Measurements from ENCODE around the gene ABHD16B.
"Not testable (repeated sequence)": the region's sequence is repeated elsewhere in the genome, so short reads cannot be mapped to it uniquely, and the experiment has no call there.

Gene ABHD16B

DNA sequence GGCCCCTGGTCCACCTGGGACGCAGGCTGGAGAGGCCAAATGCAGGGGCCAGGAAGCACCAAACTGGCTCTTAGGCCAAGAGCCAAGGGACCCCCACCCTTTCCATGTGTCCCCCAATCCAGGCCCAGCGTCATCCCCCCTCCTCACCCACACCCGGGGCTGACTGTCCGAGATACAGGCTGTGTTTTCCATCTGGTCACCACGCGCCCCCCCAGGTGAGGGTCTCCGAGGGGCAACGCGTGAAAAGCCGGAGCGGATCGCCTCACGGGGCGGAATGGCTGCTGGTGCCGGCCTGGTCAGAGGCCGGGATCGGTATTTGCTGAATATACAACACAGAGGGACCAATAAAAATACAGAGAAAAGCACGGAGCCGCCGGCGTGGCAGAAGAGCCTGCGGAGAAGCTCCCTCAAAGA is 5.2 kb upstream of the ABHD16B start:
- no peak for DNase-seq

DNA sequence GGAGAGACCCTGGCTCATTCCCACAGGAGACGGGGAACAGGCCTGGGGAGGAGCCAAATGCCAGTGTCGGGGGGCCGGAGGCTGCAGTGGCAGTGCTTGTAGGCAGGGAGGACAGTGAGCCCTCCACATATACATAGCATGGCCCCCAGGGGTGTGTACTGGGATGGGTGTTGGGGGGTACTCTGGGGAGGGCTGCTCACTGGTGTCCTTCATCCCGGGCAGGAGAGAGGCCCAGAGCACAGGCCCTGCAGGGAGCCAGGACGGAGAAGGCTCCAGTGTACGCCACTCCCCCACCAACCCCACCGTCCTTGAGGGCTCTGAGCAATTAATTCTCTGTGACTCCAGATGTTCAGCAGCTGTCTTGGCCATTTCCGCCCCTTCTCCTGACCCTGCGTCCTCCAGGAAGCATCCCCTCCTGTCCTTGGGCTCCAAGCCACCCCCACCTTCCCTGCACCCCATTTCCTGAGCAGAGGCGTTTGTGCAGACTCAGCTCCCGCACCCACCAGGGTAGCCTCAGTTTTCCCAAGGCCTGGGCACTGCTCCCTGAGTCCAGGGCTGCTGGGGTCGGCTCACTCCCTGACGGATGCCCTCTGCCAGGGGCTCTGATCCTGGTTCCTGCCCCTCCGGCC is 3.4 kb upstream of the ABHD16B start:
- DNase-seq: no peak

DNA sequence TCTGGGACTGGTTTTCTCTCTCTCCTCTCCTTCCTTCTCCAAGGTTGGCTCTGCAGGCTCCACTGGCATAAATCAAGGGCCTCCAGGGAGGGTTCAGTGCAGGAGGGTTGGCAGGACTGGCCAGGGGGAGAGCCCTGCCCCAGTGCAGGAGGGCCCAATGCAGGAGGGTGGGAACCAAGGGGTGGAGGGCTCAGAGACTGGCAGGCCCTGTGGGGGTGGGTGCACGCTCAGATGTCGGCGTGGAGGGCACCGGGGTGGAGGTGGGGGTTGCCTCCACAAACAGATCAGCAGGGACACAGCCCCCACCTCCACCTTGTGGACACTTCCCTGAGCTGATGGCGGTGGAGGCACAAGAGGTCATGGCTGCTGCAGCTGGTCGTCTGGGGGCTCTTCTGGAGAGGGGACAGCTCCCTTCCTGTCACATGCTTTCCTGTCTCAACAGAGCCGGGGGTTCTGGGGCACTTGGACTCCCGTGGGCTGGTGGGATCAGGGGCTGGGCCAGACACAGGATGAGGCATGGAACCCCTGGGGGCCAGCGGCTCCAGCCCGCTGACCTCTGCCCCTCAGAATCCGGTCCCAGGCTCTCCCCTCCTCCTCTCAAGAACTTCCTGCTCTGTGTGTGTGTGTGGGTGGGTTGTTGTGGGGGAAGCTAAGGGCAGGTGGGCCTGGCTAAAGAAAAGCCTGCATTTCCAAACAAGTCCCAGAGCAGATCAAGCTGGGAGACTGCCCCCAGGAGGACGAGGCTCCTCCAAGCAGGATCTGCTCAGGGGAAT is 2.7 kb upstream of the ABHD16B start:
- DNase-seq: no peak

DNA sequence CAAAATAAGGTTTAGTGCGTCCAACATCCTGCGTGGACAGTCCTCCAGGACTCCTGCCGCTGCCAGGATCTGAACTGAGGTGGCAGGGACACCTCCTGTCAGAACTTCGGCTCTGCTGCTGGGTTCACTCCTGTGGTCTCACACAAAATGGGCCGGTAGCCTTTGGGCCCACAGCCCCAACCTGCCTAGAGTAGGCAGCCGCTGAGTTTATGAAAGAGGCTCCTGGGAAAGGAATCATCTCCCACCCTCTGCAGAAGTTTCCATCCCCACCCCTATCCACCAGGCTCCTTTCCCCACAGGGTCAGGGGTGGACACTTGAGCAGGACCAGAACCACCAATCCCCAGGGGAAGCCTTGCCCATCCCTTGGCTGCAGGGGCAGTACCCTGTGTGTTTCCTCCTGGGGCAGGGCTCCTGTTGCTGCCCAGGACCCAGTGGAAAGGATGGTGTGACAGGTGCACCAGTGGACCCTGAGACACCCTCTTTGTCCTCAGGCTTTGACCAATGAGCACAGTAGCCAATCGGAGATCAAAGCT is 2.1 kb upstream of the ABHD16B start:
- DNase-seq: no peak

DNA sequence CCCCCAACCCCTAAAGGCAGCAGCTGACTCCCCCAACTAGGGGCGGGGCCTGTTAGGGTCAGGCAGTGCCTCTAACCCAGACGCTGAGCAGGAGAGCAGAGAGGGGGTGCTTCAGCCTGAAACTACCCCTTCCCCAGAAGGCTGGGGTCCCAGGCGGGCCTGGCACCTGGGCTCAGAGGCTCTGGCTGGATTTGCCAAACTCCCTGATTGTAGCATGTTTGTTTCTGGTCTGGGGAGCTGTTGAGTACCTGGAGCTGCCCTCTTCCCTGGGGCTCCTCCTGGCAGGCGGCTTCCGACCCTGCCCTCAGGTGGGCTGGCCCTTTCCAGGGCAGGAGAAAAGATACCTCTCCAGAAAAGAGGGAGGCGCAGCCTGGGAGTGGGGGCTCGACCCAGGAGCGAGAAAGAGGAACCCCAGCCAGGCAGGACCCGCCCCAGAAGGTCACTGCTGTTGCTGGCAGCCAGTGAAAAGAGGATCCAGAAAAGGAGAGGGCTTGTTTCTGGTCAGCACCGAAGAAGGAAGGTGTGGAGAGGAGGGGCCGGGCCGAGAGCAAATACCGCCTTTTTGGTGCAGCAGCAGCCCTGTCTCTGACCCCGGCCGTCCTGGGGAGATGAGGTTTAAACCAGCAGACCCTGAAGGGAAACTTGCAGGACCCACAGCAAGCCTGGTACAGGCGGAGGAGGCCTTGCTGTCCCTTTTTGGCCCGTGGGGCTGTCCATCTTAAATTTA is 810 bp upstream of the ABHD16B start:
- DNase-seq: peak in 1 of 2 donors; percentile 27

DNA sequence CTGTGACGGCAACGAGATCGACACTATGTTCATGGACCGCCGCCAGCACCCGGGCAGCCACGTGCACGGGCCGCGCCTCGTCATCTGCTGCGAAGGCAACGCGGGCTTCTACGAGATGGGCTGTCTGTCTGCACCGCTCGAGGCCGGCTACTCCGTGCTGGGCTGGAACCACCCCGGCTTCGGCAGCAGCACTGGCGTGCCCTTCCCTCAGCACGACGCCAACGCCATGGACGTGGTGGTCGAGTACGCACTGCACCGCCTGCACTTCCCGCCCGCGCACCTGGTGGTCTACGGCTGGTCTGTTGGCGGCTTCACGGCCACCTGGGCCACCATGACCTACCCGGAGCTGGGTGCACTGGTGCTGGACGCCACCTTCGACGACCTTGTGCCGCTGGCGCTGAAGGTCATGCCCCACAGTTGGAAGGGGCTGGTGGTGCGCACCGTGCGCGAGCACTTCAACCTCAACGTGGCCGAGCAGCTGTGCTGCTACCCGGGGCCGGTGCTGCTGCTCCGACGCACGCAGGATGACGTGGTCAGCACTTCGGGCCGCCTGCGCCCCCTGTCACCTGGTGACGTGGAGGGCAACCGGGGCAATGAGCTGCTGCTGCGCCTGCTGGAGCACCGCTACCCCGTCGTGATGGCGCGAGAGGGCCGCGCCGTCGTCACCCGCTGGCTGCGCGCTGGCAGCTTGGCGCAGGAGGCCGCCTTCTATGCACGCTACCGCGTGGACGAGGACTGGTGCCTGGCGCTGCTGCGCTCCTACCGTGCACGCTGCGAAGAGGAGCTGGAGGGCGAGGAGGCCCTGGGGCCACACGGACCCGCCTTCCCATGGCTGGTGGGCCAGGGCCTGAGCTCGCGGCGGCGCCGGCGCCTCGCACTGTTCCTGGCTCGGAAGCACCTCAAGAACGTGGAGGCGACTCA is 943 bp downstream of the ABHD16B start:
- no peak for DNase-seq

DNA sequence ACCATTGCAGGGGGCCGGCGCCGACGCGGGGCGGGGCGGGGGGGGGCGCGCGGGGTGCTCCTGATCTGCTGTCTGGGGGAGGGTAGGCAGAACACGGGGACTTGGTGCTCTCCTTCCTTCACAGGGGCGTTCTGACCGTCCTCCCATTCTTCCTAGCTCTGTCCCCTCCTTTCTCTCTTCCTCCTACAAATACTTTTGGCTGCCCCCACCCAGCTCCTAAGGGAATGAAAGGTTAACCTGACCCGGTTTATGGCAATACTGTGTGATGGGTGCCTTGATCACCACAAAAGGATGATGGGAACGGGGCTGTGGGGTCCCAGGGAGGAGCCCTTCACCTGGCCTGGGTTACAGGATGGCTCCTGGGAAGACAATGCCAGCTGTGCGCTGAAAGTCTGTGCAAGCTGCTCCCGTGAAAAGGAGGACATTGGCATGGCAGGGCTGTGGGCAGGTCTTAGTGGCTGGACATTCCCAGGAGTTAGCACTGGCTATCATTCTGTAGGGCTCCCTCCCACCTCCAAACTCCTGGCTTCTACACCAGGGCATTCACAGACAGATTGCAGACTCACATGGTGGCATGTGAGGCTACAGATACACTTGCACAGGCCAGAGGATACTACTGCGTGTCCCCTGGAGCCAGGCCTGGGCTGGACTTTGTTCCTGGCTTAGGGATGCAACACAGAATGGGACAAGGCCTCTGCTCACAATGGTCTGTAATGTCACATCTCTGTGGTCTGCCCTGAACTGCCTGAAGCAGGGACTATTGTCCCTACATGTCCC is 1.9 kb downstream of the ABHD16B start:
- no peak for DNase-seq

DNA sequence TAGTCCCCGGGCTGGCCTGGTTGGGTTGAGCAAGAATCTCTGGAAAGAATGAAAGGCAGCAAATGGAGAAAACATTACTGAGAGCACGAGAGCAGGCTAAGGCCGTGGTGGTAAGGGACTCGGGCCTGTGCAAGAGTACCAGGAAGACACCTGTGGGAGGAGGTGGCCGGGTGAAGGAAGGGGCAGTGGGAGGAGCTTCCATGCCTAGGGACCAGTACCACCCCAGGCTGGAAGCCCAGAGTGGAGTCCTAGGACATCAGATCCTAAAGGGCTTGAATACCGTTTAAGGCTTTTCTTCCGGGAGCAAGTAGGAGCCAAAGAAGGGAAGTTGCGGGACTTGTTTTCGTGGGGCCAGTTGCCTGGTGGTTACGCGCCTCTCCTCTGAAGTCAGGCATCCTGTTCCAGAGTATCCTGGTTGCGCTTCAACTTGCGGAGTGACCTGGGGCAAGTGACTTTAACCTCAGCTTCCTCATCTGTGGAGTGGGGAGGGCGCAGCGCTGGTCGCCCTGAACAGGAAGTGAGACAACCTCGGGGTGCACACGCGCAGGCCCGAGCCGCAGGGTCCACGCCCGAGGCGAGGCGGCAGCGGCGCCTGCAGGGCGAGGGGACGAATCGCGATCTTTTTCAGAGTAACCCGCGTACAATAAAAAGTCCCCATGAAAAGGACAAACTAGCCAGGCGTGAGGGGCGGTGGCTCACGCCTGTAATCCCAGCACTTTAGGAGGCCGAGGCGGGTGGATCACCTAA is 2.7 kb downstream of the ABHD16B start:
- DNase-seq: peak; percentile 84 to 88

DNA sequence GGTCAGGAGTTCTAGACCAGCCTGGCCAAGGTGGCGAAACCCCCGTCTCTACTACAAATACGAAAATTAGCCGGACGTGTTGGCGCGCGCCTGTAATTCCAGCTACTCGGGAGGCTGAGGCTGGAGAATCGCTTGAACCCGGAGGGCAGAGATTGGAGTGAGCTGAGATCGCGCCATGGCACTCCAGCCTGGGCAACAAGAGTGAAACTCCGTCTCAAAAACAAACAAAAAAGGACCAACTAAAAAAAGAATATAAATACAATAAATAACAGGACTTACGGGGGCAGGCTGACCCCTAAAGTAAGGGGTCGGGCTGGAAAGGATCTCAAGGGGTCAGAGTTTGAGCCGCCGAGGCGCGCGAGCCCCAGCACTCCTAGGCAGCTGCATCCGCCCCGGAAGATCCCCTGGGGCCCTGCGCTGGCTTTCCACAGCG is 3.3 kb downstream of the ABHD16B start:
- DNase-seq: no peak

DNA sequence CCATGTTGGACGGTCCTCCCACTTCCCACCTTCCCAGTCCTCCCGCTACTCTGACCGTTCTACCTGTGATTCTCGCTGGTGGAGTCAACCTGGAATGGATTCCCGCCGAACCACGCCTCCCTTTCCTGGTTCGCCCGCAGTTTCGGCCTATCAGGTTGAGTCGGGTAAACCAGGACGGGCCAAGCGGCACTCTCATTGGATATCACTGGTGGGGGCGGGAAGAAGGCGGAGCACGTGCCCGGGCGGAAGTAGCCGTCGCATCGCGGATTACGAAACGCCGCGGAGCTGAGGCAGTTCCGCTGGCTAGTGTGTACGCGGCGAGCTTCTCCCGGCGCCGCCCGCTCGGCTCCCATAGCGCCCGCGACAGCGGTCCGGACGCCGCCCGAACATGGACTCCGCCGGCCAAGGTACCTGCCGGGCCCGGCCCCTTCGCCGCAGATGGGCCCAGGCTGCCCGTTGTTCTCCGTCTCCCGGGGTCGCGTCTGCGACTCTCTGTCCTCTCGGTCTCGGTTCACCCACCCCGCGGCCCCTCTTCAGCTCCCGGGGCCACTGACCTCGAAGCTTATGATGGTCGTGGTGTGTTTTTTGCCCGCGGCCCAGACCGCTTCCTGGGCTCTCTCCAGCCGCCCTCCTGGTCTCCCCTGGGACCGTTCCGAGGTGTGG is 3.8 kb downstream of the ABHD16B start, which contains the start of gene TPD52L2:
Gene TPD52L2 (plus strand): TSS at position 293 of the 663 bp plus-strand sequence. CDS start 96 bp downstream, at position 389.
- DNase-seq: peak; percentile 96 to 97

DNA sequence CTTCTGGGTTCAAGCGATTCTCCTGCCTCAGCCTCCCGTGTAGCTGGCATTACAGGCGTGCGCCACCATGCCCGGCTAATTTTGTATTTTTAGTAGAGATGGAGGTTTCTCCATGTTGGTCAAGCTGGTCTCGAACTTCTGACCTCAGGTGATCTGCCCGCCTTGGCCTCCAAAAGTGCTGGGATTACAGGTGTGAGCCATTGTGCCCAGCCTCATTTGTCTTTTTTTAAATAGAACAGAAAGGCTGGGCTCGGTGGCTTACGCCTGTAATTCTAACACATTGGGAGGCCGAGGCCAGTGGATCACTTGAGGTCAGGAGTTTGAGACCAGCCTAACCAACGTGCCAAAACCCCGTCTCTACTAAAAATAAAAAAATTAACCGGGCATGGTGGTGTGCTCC is 5.7 kb downstream of the ABHD16B start:
- not testable (repeated sequence) for DNase-seq

DNA sequence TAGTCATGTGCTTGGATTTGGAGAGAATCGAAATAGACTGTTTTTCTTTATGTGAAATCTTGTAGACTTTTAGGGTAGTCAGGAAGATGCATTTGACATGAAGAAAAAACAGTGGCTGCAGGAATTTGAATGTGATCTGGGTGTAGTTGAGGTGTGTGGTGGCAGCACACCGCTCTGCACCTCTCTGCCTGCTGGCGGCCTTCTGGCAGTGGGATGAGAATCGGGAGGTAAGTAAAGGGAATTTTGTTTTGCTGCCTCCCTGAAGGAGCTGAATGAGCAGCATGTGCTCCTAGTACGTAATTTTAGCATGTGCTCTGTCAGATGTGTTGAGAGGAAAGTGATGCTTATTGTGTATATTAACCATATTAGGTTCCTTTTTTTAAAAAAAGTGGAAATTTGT is 7.0 kb downstream of the ABHD16B start:
- no peak for DNase-seq

DNA sequence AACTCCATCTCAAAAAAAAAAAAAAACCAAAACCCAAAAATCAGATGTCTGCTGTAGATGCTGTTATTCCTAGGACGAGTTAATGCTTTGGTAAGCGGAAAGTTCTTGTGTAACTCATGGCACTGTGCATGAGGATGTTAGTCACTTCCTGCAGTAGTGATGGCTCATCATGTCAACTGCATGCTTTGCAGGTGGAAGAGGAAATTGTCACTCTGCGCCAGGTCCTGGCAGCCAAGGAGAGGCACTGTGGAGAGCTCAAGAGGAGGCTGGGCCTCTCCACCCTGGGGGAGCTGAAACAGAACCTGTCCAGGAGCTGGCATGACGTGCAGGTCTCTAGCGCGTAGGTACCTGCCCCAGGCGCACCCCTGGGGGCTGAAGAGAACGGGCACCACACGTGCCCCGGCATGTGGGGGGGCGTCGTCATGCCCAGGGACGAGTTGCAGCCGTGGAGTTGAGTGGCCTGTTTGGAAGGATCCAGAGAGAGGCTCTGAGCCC is 12.2 kb downstream of the ABHD16B start:
- peak; percentile 38 to 67 for DNase-seq

DNA sequence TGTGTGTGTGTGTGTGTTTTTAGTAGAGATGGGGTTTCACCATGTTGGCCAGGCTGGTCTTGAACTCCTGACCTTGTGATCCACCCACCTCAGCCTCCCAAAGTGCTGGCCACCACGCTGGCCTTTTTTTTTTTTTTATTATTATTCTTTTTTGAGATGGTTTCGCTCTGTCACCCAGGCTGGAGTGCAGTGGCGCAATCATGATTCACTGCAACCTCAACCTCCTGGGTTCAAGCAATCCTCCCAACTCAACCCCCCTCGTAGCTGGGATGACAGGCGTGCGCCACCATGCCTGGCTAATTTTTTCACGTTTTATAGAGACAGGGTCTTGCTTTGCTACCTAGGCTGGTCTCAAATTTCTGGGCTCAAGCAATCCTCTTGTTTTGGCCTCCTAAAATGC is 12.9 kb downstream of the ABHD16B start:
- DNase-seq: peak in 1 of 2 donors; percentile 32

DNA sequence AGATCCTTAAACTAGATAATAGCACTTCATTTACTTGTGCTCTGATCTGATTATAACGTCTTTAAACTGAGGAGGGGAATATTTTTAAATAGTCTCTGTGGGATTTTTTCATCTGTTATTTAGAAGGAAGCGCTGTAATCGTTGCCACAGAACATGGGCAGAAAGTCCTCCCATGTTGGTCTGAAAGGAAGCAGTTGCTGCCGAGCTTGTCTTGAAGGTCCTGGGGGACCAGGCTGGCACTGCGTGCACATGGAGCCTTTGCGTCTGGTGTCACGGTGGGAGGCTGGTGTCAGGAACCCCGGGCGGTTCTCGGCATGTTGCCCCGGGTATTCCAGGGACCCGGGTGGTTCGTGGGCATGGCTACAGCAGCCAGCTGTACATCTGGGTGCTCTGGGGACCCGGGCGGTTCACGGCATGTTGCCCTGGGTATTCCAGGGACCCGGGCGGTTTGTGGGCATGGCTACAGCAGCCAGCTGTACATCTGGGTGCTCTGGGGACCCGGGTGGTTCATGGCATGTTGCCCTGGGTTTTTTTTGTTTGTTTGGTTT is 15.3 kb downstream of the ABHD16B start:
- DNase-seq: no peak

DNA sequence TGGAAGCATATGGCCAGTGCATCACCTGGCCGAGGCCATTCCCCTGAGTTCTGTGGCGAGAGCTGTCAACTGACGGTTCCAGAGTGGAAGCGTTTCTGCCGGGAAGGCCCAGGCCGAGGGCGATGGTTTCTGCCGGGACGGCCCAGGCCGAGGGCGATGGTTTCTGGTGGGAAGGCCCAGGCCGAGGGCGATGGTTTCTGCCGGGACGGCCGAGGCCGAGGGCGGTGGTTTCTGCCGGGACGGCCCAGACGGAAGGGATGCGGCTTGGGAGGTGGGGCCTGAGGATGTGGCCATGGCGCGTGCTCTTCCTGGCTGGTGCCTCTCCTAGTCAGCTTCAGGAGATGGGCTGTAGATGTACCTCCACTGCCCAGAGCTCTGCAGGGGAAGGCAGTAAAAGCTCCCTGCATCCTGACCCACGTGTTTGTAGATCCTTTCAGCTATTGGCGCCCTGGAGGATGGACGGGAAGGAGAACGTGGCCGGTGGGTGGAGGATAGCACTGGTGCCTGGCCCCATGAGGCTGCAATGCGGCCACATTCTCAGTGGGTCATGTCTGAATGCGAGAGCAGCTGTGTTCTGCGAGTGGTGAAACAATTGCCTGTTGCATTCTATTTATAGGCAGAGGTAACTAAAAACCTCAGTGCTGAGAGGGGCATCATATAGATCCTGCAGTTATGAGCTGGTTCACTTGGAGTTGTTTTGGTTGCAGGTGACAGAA is 16.6 kb downstream of the ABHD16B start:
- DNase-seq: no peak

DNA sequence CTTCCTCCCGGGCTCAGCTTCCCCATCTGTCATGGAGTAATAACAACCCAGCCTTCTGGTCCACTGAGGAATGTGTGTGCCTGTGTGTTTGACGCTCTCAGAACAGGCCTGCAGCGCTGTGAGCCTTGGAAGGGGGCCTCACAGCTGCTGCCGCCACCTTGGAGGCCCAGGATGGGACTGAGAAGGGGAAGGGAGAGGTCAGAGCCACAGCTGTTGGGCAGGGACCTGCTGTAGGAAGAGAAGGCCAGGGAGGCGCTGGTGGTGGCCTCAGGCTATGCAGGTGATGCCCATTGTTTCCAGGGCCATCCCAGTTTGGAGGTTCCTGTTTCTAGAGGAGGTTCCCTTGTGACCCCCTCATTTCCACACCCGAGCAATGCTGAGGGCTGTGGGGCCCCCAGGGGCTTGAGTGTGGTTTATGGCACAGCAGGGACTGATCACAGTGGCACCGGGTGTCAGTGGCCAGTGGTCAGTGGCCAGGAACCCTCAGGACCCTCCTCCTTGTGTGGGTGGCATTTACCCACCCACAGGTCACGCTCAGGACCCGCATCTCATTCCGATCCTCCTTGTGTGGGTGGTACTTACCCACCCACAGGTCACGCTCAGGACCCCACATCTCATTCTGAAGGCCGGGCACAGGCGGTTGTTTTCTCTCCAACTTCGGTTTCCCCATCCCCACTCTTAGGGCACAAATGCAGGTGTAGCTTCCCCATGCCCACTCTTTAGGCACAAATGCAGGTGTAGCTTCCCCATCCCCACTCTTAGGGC is 17.8 kb downstream of the ABHD16B start:
- DNase-seq: no peak

DNA sequence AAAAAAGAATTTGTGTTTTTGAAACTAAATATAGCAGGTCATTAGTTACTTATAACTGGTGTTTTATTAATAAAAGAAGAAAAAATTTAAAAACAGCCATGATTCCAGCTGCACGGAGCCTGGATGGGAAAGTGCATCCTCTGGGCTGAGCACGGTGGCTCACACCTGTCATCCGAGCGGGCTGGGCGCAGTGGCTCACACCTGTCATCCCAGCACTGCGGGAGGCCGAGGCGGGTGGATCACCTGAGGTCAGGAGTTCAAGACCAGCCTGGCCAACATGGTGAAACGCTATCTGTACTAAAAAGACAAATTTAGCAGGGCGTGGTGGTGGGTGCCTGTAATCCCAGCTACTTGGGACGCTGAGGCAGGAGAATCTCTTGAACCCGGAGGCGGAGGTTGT is 19.6 kb downstream of the ABHD16B start:
- DNase-seq: not testable (repeated sequence)
